K562 (cell line): ENCODE measurements around the gene ANKRD45. TPM values are rescaled to one million over a fixed set of nuclear protein-coding genes. Genes with fewer than 3 reads are reported as not detected.

ENCODE experiments used
- polyA plus RNA-seq, 8 experiments: library from polyadenylated mRNA; depleted of rRNA in 4 of 8; stranded (reverse) in 5 of 8; unstranded in 3 of 8; fragments of >200 nt; fragmentation: Nextera tagmentation in 2 of 8; fragmentation: Illumina TruSeq in 1 of 8; extraction: Ambion mirVana in 2 of 8; extraction: Trizol in 1 of 8; gene quantifications; 2 replicates each; pipeline versions ENCODE4 v1.2.1 to v1.2.3, GENCODE V29; 2011 to 2014; ENCODE audit warnings: inconsistent platforms in 1 of 8, missing spikeins in 1 of 8
- total RNA-seq, 7 experiments: library from RNA; depleted of rRNA in 6 of 7; stranded (reverse); fragments of >200 nt in 6 of 7; fragmentation: Illumina TruSeq in 2 of 7; extraction: Trizol in 2 of 7; gene quantifications; 2 replicates each; pipeline versions ENCODE4 v1.2.1 to v1.2.3, GENCODE V29; 2011 to 2021; ENCODE audit warnings: low replicate concordance in 1 of 7
- TF ChIP-seq, protein P1 (sequence below): fragments of 200-800 bp; sonication (Bioruptor generic); IDR thresholded peaks from 2 replicates; pipeline ENCODE4 v1.6.1; 2017; ENCODE audit warnings: missing genetic modification characterization, missing compliant biosample characterization
- TF ChIP-seq, protein P2 (sequence below): fragments of 150-350 bp; conservative IDR thresholded peaks from 2 replicates; pipeline ENCODE4 v1.6.1; 2014; ENCODE audit warnings: low read length
- TF ChIP-seq, protein P3 (sequence below), 2 experiments: fragments of 450-650 bp in 1 of 2; sonication (generic) in 1 of 2; formaldehyde crosslinking in 1 of 2; IDR thresholded peaks in 1 of 2; conservative IDR thresholded peaks in 1 of 2; 2 replicates each; pipeline versions ENCODE4 v1.6.1 to v1.8.1; 2016 to 2023; ENCODE audit warnings: mild to moderate bottlenecking in 2 of 2, moderate library complexity in 2 of 2, inconsistent platforms in 1 of 2, missing genetic modification reagents in 1 of 2

The ANKRD45 gene
- total and polyA plus RNA-seq, 9 of the 15 experiments (the other 6 are each of a cell fraction or from before 2014, with no cell fraction given): 0.10 to 0.30 (median 0.11) TPM; not detected in 2

DNA sequence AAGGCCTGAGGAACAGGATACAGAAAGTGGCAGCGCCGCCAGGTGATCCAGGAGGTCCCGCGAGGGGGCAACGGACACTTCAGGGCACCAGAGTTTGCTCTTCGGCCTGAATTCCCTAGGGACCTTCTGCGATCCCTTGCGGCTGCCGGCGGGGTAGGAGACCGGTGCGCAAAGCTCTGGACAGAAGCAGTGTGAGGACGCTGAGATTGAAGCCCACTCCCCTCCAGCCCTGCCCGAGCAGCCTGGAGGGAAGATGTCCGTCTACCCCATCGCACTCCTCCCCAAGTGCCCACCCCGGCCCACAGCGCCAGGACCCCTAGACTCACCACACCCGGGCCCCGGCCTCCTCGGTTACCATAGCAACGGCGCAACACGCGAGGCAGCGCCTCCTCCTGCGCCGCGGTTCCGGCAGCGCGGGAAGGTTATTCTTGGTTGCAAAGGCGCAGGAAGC lies at the start of gene ANKRD45 (continued):
- TF ChIP-seq, protein P1, sequence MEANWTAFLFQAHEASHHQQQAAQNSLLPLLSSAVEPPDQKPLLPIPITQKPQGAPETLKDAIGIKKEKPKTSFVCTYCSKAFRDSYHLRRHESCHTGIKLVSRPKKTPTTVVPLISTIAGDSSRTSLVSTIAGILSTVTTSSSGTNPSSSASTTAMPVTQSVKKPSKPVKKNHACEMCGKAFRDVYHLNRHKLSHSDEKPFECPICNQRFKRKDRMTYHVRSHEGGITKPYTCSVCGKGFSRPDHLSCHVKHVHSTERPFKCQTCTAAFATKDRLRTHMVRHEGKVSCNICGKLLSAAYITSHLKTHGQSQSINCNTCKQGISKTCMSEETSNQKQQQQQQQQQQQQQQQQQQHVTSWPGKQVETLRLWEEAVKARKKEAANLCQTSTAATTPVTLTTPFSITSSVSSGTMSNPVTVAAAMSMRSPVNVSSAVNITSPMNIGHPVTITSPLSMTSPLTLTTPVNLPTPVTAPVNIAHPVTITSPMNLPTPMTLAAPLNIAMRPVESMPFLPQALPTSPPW (CRISPR knock-in tag): no peak
- TF ChIP-seq, protein P2, sequence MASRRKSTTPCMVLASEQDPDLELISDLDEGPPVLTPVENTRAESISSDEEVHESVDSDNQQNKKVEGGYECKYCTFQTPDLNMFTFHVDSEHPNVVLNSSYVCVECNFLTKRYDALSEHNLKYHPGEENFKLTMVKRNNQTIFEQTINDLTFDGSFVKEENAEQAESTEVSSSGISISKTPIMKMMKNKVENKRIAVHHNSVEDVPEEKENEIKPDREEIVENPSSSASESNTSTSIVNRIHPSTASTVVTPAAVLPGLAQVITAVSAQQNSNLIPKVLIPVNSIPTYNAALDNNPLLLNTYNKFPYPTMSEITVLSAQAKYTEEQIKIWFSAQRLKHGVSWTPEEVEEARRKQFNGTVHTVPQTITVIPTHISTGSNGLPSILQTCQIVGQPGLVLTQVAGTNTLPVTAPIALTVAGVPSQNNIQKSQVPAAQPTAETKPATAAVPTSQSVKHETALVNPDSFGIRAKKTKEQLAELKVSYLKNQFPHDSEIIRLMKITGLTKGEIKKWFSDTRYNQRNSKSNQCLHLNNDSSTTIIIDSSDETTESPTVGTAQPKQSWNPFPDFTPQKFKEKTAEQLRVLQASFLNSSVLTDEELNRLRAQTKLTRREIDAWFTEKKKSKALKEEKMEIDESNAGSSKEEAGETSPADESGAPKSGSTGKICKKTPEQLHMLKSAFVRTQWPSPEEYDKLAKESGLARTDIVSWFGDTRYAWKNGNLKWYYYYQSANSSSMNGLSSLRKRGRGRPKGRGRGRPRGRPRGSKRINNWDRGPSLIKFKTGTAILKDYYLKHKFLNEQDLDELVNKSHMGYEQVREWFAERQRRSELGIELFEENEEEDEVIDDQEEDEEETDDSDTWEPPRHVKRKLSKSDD: 0 out of 2 replicates have a peak, but pooled peaks have one; percentile 39
- TF ChIP-seq, protein P3, sequence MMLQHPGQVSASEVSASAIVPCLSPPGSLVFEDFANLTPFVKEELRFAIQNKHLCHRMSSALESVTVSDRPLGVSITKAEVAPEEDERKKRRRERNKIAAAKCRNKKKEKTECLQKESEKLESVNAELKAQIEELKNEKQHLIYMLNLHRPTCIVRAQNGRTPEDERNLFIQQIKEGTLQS (IDR thresholded peaks at IDR 0.05): peak; percentile 57
- TF ChIP-seq, protein P3 (CRISPR knock-in tag; conservative IDR thresholded peaks at IDR 0.05): no peak
